NCI-H1436 (cell line): Measurements from ENCODE around the gene EIF1B.
"Not testable (repeated sequence)": the region's sequence is repeated elsewhere in the genome, so short reads cannot be mapped to it uniquely, and the experiment has no call there.

ENCODE experiments used
- DNase-seq: peaks from one replicate; lab custom pipeline; 2025; lab: John Stamatoyannopoulos, UW

Gene EIF1B

DNA sequence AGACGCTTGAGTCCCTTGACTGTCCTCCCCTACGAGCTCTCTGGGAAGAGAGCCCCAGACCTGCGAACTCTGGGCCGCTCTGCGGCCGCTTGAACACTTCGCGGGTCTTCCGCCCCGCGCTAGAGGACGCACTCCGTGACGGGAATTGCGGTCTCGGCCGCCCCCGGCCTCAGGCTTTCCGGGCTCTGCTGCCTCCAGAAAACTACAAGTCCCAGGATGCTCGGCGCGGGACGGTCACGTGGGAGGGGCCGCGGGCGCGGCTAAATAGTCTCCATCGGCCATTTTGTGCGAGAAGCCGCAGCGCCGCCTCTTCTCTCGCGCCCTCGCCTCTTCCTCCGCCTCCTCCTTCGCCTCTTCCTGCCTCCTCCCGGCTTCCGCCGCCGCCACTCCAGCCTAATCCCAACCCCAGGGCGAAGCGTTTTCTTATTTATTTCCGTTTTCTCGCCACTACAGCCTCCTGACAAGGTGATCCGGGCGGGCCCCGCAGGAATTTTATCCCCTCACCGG, at the start of gene EIF1B:
EIF1B (plus strand) TSS at position 290 of the 507 bp plus-strand sequence. CDS start 235 bp downstream, outside the sequence.
- DNase-seq: peak; percentile 84

GRCh38 chr3:40262331-40262730, 47.2 kb upstream of the EIF1B start:
- DNase-seq: no peak

DNA sequence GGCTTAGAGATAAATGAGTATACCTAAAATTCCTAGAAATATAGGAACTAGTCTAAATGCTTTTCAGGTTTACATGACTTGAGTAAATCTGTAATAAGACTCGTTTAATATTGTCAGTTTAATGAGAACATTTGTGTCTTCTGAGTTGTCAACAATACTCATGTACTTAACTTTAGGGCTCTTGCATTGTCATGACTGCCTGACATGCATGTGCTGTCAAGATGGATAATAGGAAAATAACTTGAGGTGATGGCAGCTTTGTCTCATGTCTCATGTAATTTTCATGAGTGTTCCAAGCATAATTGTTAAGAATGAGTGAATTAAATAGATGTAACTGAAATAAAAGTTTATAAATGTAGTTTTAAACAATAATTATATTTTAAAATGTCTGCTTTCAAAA, 45.1 kb upstream of the EIF1B start:
- no peak for DNase-seq

DNA sequence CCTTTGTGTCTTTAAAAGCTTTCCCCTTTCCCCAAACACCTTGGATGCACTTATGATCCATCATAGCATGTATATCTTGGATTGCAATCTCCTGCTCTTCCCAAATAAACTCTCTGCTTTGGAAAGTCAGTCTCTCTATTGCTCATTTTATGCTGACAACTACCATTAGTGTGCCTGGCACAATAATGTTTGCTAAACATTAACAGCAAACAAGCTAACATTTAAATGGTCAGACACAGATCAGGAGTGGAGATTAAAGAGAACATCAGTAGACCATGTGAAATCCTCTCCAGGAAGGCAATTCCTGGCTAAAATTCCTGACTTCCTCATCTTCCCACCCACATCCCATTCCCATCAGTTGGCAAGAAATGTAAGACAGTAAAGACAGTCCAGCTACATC, 44.3 kb upstream of the EIF1B start:
- DNase-seq: no peak

DNA sequence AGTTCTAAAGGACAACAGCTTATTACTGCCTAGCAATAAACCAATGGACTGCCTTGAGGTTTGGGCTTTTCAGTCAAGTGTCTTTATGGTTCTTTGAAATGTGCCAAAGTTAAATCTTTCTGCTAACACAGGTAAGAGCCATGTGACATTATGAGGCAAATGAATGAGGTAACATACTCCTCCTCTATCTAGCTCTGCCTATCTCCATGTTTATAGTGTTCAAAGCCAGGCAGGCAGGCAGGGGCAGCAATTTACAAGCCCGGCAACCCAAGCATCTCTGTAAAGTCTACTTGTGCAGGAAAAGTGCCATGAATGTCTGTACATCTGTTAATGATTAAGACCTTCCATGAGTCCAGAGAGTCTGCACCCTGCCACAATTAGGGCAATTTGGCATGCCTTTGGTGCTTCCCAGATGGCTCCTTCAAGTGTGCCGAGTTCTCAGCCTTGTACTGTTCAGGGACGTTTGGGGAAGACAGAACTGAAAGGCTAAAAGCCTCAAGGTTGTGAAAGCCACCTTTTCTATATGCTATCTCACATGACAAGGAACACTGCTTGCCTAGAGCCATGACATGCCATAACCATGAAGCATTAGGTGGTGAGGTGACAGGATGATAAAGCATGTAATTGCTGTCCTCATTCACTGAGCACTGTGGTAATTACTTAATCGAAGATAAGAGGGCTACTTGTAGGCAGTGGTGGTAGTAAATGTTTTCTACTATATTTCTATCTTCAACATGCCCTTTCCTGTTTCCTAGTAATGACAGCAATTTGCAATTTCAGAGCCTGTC, 41.4 kb upstream of the EIF1B start:
- peak; percentile 35 for DNase-seq

DNA sequence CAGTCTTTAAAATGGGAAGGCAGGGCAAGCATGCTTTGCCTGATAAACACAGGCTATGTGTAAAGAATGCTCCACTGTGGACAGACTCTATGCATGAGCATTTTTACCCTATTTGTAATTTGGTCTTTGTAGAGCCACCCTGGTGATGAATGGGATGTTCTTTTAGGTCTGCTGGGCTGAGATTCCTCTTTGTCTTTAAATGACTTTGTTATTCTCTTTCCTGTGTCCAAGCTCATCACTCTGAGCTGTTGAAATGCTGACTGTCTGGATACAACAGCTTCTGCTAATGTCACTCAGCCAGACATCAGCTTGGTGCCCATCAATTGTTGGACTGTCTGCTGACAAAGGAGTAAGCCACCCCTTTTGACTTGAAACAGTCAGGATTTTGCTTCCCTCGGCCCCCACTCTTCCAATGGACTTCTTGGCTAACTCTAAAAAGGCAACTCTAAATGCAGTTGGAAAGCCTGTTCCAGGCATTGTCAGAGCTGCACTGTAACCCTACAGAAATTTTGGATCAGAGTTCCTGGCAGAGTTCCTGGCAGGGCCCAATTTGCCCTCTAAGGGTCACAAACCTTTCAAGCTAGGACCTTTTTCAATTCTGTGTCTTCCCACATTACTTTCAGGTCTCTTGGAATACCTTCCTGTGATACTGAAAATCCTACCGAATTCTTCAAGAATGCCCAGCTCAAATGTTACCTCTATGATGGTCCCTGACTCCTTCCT, 40.5 kb upstream of the EIF1B start:
- DNase-seq: no peak

GRCh38 chr3:40278791-40279190, 30.7 kb upstream of the EIF1B start:
- no peak for DNase-seq

DNA sequence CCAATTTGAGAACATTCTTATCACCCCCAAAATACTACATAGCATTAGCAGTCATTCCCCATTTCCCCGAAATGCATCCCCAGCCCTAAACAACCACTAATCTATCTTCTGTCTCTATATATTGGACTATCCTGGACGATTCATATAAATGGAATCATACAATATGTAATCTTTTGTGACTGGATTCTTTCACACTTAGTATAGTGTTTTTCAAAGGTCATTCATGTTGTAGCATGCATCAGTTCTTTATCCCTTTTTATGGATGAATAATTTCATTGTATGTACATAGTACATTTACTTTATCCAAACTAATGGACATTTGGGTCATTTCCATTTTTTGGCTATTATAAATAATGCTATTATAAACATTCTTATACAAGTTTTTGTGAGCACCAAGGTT, 27.5 kb upstream of the EIF1B start:
- DNase-seq: no peak

- not testable (repeated sequence) for DNase-seq
Observed at GRCh38 chr3:40283057-40283456, 26.4 kb upstream of the EIF1B start.

- no peak for DNase-seq
Observed at GRCh38 chr3:40287248-40287647, 22.3 kb upstream of the EIF1B start.

GRCh38 chr3:40290396-40290795, 19.1 kb upstream of the EIF1B start:
- no peak for DNase-seq

DNA sequence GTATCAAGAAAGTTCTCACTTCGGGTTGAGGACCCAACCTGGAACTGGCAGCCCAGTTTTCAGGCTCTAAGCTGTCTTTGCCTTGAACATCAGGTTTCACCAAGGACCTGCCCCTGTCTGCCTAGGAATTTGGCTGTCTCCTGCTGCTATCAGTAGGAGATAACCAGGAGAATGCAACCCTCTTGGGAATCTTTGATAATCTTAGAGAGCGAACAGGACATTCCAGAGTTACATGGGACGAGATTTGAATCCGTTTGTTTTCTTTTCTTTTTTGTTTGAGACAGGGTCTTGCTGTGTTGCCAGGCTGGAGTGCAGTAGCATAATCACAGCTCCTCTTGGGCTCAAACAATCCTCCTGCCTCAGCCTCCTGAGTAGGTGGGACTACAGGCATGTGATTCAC, 18.0 kb upstream of the EIF1B start:
- DNase-seq: no peak

GRCh38 chr3:40292637-40293349, 16.7 kb upstream of the EIF1B start:
- DNase-seq: no peak

DNA sequence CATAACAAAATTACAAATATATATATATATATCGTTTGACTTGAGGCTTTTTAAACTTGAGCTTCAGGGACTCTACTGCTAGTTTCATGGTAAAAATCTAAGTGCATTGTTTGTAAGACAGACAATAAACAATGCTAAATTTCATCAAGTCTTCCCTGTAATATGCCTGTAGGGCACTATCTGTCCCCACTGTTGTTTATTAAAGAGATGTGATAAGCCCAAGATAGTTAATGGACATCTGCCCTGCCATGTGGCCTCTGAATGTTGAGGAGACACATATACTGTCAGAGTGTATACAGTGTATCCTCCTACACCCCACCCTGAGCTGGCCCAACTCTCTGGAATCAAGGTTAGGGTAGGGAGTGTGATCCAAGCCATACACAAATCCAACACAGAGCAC, 15.1 kb upstream of the EIF1B start:
- no peak for DNase-seq

DNA sequence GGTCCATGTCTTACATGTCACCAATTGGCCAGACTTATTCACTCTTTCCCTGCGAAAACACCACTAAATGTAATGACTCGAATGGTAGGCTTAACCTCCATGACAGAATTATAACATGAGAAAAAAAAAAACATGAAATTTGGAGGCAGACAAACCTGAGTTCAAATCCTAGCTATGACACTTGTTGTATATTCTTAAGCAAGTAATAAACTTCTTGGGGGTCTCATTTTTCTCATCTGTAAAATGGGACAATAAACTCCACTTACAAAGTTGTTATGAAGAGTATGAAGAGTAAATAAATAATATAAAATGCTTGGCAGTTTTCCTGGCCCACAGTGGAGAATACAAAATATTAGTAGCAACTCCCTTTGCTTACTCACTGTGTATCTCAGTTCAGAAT, 11.4 kb upstream of the EIF1B start:
- no peak for DNase-seq

- DNase-seq: no peak
Observed at GRCh38 chr3:40299130-40299720, 10.3 kb upstream of the EIF1B start.

- DNase-seq: no peak
Observed at GRCh38 chr3:40299721-40300335, 9.7 kb upstream of the EIF1B start.

DNA sequence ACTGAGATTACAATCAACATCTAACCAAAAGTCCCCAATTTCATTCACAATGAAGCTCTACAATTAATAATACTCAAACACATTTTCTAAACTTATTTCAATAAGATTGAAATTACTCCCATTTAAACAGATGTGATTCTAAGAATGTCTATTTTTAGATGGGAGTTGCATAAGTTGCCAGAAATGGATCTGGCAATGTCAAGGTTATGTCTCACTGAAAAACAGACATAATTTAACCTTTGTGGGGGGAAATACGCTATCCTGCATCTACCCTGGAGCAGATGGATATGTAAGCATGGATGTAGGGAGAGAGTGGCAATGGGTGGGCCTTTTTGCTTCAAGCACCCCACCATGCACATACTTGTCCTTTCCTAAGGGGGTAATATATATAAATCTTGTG, 6.7 kb upstream of the EIF1B start:
- no peak for DNase-seq

GRCh38 chr3:40304352-40304751, 5.2 kb upstream of the EIF1B start:
- DNase-seq: no peak

- DNase-seq: no peak
Observed at GRCh38 chr3:40306336-40306735, 3.2 kb upstream of the EIF1B start.

GRCh38 chr3:40307176-40307575, 2.3 kb upstream of the EIF1B start:
- no peak for DNase-seq
